K562 (cell line): ENCODE results near the gene ISOC1. TPM values are rescaled to one million over a fixed set of nuclear protein-coding genes. Genes with fewer than 3 reads are reported as not detected.
A peak's percentile ranks its signal among the peaks of the same experiment; 100 is the strongest.

Source experiments
- ARID3B ChIP-seq: fragments of 250-450 bp; sonication (Bioruptor Pico); IDR thresholded peaks from 2 replicates; pipeline ENCODE4 v1.4.0; 2020; ENCODE audit warnings: borderline replicate concordance
- E2F4 ChIP-seq: sonication (generic); formaldehyde crosslinking; IDR thresholded peaks from 2 replicates; pipeline ENCODE4 v1.8.0; 2022; ENCODE audit warnings: mild to moderate bottlenecking, low read depth, missing genetic modification reagents
- EP300 ChIP-seq: IDR thresholded peaks from 2 replicates; pipeline ENCODE4 v1.6.1; 2012; ENCODE audit warnings: low read length, improper control_type of control experiment
- ERF ChIP-seq: fragments of 450-650 bp; formaldehyde crosslinking; IDR thresholded peaks from 2 replicates; pipeline ENCODE4 v1.4.0; 2020; ENCODE audit warnings: mild to moderate bottlenecking, mixed read lengths
- ETS1 ChIP-seq: conservative IDR thresholded peaks from 2 replicates; pipeline ENCODE4 v1.6.1; 2011; ENCODE audit warnings: low read depth, mild to moderate bottlenecking, low read length; ENCODE audit not compliant: control insufficient read depth
- HNRNPLL ChIP-seq: fragments of 200-400 bp; formaldehyde crosslinking; IDR thresholded peaks from 2 replicates; pipeline ENCODE4 v1.6.1; 2017; ENCODE audit warnings: low read length, low read depth, mild to moderate bottlenecking; ENCODE audit not compliant: poor library complexity, severe bottlenecking
- IFI16 ChIP-seq: fragments of 250-450 bp; sonication (Bioruptor Pico); IDR thresholded peaks from 2 replicates; pipeline ENCODE4 v2.1.2; 2022; ENCODE audit warnings: mild to moderate bottlenecking, inconsistent platforms
- JUND ChIP-seq, 2 experiments: IDR thresholded peaks; 2 replicates in 1 of 2; 3 replicates in 1 of 2; pipeline ENCODE4 v1.6.1; 2011; ENCODE audit warnings: borderline replicate concordance in 2 of 2, low read depth in 2 of 2, low read length in 2 of 2, improper control_type of control experiment in 1 of 2, missing biosample characterization in 1 of 2, missing genetic modification characterization in 1 of 2, missing genetic modification reagents in 1 of 2
- XRCC5 ChIP-seq: fragments of 200-400 bp; formaldehyde crosslinking; IDR thresholded peaks from 2 replicates; pipeline ENCODE4 v1.6.1; 2017; ENCODE audit warnings: low read depth, mild to moderate bottlenecking, low read length
- ZBTB33 ChIP-seq: sonication (generic); formaldehyde crosslinking; IDR thresholded peaks from 2 replicates; pipeline ENCODE4 v1.8.1; 2023; ENCODE audit warnings: mild to moderate bottlenecking, missing genetic modification reagents
- ZFX ChIP-seq: sonication (generic); formaldehyde crosslinking; IDR thresholded peaks from 2 replicates; pipeline ENCODE4 v1.8.0; 2022; ENCODE audit warnings: mild to moderate bottlenecking, missing genetic modification reagents, moderate library complexity
- ZNF282 ChIP-seq: sonication (generic); formaldehyde crosslinking; IDR thresholded peaks from 2 replicates; pipeline ENCODE4 v1.8.1; 2023; ENCODE audit warnings: missing genetic modification reagents
- ZNF324 ChIP-seq: fragments of 250-450 bp; sonication (Bioruptor Pico); IDR thresholded peaks from 2 replicates; pipeline ENCODE4 v1.4.0; 2020; ENCODE audit warnings: mild to moderate bottlenecking
- ZNF511 ChIP-seq: sonication (generic); formaldehyde crosslinking; IDR thresholded peaks from 2 replicates; pipeline ENCODE4 v1.8.0; 2022; ENCODE audit warnings: mild to moderate bottlenecking, missing genetic modification reagents
- polyA plus RNA-seq, 8 experiments: library from polyadenylated mRNA; depleted of rRNA in 4 of 8; stranded (reverse) in 5 of 8; unstranded in 3 of 8; fragments of >200 nt; fragmentation: Nextera tagmentation in 2 of 8; fragmentation: Illumina TruSeq in 1 of 8; extraction: Ambion mirVana in 2 of 8; extraction: Trizol in 1 of 8; gene quantifications; 2 replicates each; pipeline versions ENCODE4 v1.2.1 to v1.2.3, GENCODE V29; 2011 to 2014; ENCODE audit warnings: inconsistent platforms in 1 of 8, missing spikeins in 1 of 8
- total RNA-seq, 7 experiments: library from RNA; depleted of rRNA in 6 of 7; stranded (reverse); fragments of >200 nt in 6 of 7; fragmentation: Illumina TruSeq in 2 of 7; extraction: Trizol in 2 of 7; gene quantifications; 2 replicates each; pipeline versions ENCODE4 v1.2.1 to v1.2.3, GENCODE V29; 2011 to 2021; ENCODE audit warnings: low replicate concordance in 1 of 7

ISOC1 gene
- total and polyA plus RNA-seq, 9 of the 15 experiments (the other 6 are each of a cell fraction or from before 2014, with no cell fraction given): 14.0 to 67.9 (median 51.3) TPM

GRCh38 chr5:129094087-129094923, at the start of gene ISOC1 (continued):
- peak; percentile 28; the same call in 1 of the 2 replicates for TF ChIP-seq ZNF324 (CRISPR knock-in tag)
- no peak for TF ChIP-seq ARID3B (CRISPR knock-in tag)
- TF ChIP-seq ZFX (CRISPR knock-in tag): peak; percentile 73
- TF ChIP-seq HNRNPLL: peak; percentile 48
- TF ChIP-seq E2F4 (CRISPR knock-in tag): 0 out of 2 replicates have a peak, but pooled peaks have one; percentile 40
- peak; percentile 75; the same call in 1 of the 2 replicates for TF ChIP-seq ZBTB33 (CRISPR knock-in tag)
- TF ChIP-seq JUND (IDR thresholded peaks at IDR 0.05; ENCODE audit: borderline replicate concordance, low read depth, low read length): peak; percentile 2; the same call in 1 of the 2 replicates
- no peak; the same call in 2 of the 3 replicates for TF ChIP-seq JUND (tag; IDR thresholded peaks at IDR 0.05; ENCODE audit: borderline replicate concordance, low read depth, low read length)
- peak; percentile 47; the same call in 1 of the 2 replicates for TF ChIP-seq ETS1
- no peak for TF ChIP-seq IFI16 (CRISPR knock-in tag)
- no peak for TF ChIP-seq EP300
- peak; percentile 9; the same call in 1 of the 2 replicates for TF ChIP-seq ZNF282
- peak; percentile 52; the same call in 1 of the 2 replicates for TF ChIP-seq XRCC5
- TF ChIP-seq ERF (CRISPR knock-in tag): 0 out of 2 replicates have a peak, but pooled peaks have one; percentile 52
- peak; percentile 83 for TF ChIP-seq ZNF511 (CRISPR knock-in tag)
